ENCODE data around the gene ZNF135. TPM values are rescaled to one million over a fixed set of nuclear protein-coding genes. Genes with fewer than 3 reads are reported as not detected.

Gene ZNF135
- total and polyA plus RNA-seq, 10 of the 15 experiments (the other 5 are each of a cell fraction or from before 2014, with no cell fraction given) = 0.04 TPM; not detected in 9

- no peak overlapping the region for H3K4me3 ChIP-seq
- H3K9ac ChIP-seq (ENCODE audit: control insufficient read depth, insufficient read depth, low read length) = no peak overlapping the region
- H4K20me1 ChIP-seq (ENCODE audit: control insufficient read depth, insufficient read depth) = no peaks in the 10 kb centered on the region
- ATAC-seq (no peak), DNase-seq (ENCODE audit: low read depth, low spot score) (no peak), FAIRE-seq (no peak)
- TF ChIP-seq PKNOX1 (IDR thresholded peaks at IDR 0.05) (no peak), TBL1XR1 (IDR thresholded peaks at IDR 0.05; ENCODE audit: low read depth, low read length) (no peak), POLR2AphosphoS5 (IDR thresholded peaks at IDR 0.05; ENCODE audit: low read length) (no peak), HCFC1 (IDR thresholded peaks at IDR 0.05; ENCODE audit: low read length) (no peak), ASH2L (IDR thresholded peaks at IDR 0.05; ENCODE audit: borderline replicate concordance, low read depth) (no peak), REST (IDR thresholded peaks at IDR 0.05; ENCODE audit: low read depth, low read length) (no peak), E4F1 (IDR thresholded peaks at IDR 0.05; ENCODE audit: borderline replicate concordance, partially characterized antibody) (no peak), RUNX3 (IDR thresholded peaks at IDR 0.05; ENCODE audit: low read length) (no peak), PAX8 (IDR thresholded peaks at IDR 0.05) (no peak), JUND (IDR thresholded peaks at IDR 0.05; ENCODE audit: low read depth, low read length) (no peak), ZBTB11 (CRISPR knock-in tag; IDR thresholded peaks at IDR 0.05) (no peak), MXI1 (IDR thresholded peaks at IDR 0.05; ENCODE audit: low read depth, low read length) (no peak), ELK1 (IDR thresholded peaks at IDR 0.05; ENCODE audit: low read depth, low read length) (no peak)
- ChIA-PET CTCF (no interaction called here), SMC1A (ENCODE audit: uncharacterized antibody, unreplicated experiment) (no interaction called here), POLR2A (no interaction called here), RAD21 (ENCODE audit: unreplicated experiment) (no interaction called here)
- H3K9me3 ChIP-seq (replicated peaks; ENCODE audit: control insufficient read depth, insufficient read depth, low read length) = peaks cover 1% of the 10 kb centered on the region; the same call in 1 of the 3 replicates
- H3K27me3 ChIP-seq (replicated peaks in 1 of 2; ENCODE audit: control insufficient read depth in 2 of 2, insufficient read depth in 2 of 2, low read length in 1 of 2) = no peaks in the 10 kb centered on the region
- no peak overlapping the region for H3K4me2 ChIP-seq (ENCODE audit: control insufficient read depth, insufficient read depth)
- in situ Hi-C loops (cut with MboI) = no loop called here
- no peak overlapping the region for H2AFZ ChIP-seq (ENCODE audit: control insufficient read depth, low read depth, low read length)
- H3K36me3 ChIP-seq (ENCODE audit: control insufficient read depth in 2 of 2, insufficient read depth in 2 of 2, low read length in 1 of 2) = no peaks in the 10 kb centered on the region
- no peak overlapping the region for H3K27ac ChIP-seq (ENCODE audit: control insufficient read depth, insufficient read depth)
- WGBS (ENCODE audit: insufficient coverage, insufficient replicate concordance, low lambda C conversion rate, missing lambda C conversion rate) = 79% methylated on average over 16 of the region's 16 CpGs
- H3K4me1 ChIP-seq (ENCODE audit: control insufficient read depth, insufficient read depth, low read length) = no peaks in the 10 kb centered on the region
- no TSS peak for BruUV-seq (replicated peaks)
- no peaks in the 10 kb centered on the region for H3K79me2 ChIP-seq (ENCODE audit: control insufficient read depth, insufficient read depth, low read length)
- intact Hi-C loops (cut with micrococcal nuclease; ENCODE audit: unreplicated experiment) = no loop called here
Measured at GRCh38 chr19:58052256-58052655, 6.8 kb upstream of the ZNF135 start.
